Measurements from ENCODE around the gene MBNL2.
A peak's percentile ranks its signal among the peaks of the same experiment; 100 is the strongest.

MBNL2 gene

GRCh38 chr13:97432232-97432916 lies 210.2 kb downstream of the MBNL2 start:
- DNase-seq: no peak

DNA sequence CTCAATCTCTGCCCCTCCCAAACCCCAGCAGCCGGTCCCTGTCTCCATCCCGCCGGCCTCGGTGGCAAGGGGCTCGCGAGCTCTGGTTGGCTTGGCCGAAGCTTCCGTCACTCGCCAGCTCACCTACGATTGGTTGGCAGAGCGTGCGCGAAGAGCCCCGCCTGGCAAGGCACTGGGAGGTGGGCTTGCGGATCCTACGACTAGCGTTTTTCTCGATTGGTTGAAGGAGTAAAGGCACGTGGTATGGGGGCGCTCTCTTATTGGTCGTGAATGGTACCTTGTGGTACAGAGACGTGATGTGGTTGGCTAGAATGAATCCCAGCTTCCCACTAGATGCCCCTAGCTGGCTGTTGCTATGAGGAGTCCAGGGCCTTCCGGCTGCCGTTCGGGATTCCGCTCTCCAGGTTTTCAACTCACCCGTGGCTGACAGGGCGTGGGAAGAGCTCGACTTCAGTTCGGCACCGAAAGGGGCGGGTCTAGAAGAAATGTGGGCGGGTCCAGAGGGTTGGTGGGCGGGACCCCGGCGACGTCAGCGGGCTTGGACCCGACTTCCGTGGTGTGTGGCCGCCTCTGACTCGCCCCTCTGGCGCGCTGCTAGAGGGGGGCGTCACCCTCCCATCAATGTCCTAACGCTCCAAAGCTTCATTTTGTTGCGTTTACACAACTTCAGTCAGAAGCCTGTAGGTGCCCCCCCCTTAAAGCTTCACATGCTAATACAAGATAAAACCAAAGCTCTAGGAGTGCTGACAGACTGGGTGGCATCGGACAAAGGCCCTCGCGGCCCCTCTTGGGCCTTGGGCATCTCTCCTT lies 211.0 kb downstream of the MBNL2 start:
- peak; percentile 93 to 97 (median 94) for DNase-seq

DNA sequence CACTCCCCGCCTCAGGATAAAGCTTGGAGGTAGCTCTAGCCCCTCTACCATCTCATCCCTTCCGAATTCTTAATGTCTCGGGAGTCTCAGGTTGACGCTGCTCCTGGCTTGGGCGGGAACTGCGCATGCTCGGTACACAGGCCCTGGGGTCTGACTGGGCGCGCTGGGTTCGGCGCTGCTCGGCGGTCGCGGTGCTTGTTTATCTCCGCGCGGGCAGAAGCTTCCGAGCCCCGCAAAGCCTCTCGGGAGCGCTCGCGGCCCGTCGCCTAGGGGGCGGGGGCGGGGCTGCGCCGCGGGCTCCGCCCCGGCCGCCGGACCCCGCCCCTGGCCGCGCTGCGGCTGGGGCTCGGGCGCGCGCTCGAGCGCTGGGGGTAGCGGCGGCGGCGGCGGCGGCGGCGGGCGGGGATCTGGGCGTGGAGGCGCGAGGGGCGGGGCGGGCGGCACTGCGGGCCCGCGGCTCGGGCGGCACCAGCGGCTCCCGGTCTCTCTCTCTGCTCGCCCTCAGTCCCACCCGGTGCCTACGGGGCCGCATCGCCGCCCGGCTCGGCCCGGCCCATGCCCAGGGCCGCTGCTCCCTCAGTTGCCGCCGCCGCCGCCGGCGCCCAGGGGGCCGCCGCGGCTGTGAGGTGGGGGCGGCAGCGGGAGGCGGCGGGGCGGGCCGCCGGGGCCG lies 211.7 kb downstream of the MBNL2 start, which contains the start of gene RAP2A:
TSS of gene RAP2A (plus strand) at position 443 of the 670 bp plus-strand sequence. CDS start 302 bp downstream, outside the sequence.
- DNase-seq: peak; percentile 75 to 84 (median 82)

DNA sequence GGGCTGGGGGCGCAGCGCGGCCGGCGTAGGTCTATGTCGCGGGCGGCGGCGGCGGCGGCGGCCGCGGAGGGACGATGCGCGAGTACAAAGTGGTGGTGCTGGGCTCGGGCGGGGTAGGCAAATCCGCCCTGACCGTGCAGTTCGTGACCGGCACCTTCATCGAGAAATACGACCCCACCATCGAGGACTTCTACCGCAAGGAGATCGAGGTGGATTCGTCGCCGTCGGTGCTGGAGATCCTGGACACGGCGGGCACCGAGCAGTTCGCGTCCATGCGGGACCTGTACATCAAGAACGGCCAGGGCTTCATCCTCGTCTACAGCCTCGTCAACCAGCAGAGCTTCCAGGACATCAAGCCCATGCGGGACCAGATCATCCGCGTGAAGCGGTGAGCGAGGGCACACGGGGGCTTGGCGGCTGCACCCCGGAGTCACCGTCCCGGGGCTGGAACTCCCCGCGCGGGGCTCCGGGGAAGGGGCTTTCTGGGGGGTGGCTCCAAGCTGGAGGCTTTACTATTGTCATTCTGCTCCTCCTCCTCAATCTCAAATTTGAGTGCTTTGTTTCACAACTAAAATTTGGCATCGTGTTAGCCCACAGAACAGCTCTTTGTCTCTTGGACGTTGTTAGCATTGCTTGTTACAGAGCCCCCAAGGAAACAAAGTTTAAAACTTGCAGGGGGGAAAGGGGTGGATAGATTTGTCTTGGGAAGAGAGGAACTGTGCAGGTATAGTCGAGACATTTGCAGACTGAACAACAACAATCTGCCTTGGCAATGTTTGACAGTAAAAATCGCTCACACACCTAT lies 212.5 kb downstream of the MBNL2 start:
- peak in 3 of 4 experiments; percentile 9 to 35 (median 26) for DNase-seq

GRCh38 chr13:97435323-97435722 lies 213.2 kb downstream of the MBNL2 start:
- no peak for DNase-seq

DNA sequence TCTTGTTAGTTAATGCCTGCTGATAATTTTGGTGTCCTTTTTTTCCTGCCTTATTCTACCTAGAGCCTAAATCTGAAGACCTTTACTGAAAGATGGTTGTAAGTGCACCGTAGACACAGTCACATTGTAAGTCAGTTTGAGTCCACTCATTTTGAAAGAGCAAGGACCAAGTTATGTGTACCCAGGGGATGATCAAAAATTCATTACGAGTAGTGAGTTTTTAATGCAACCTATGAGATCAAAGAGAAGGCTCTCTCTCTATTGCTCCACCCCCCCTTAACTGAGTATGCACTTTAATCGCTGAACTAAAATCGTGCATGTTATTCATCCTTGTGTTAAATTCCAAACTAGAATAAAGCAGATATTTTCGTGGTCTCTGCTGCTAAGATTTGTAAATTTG lies 213.7 kb downstream of the MBNL2 start:
- DNase-seq: no peak

- DNase-seq: no peak
These were observed 214.7 kb downstream of the MBNL2 start for GRCh38 chr13:97436845-97437244.

DNA sequence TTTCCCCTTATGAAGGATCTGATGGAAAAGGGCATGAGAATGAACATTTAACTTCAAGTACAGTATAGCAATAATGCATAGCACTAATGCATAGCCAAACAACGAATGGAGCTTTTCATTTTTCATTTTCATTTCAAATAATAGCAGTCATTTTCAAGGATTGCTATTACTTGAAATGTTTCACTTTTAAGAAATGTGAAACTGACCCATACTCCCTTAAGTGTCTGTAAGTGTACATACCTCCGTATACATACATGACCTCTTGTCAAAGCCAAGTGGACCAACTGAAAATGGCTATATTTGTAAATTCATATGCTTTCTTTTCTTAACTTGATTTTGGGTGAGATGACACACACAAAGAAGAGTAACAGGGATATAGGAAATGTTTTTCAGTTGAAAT lies 215.6 kb downstream of the MBNL2 start:
- DNase-seq: no peak

GRCh38 chr13:97438856-97439595 lies 216.9 kb downstream of the MBNL2 start:
- DNase-seq: no peak

- no peak for DNase-seq
These were observed 218.6 kb downstream of the MBNL2 start for GRCh38 chr13:97440598-97441170.

DNA sequence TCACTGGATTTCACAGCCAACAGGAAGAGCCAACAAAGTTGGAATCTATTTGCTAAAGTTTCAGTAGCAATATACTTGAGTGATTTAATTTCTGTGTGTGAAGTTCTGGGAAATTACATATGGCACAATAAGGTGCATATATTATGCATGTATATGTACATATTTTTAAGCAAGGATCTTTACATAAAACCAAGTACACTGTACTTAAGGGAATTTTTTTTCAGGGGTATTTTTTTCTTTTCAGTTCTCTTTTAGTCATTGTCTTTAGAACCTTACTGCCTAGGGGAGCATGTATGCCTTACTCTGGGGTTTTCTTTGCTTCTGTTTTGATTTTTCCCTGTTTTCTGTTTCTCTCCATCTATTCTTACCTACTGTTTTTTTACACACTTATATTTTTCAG lies 219.2 kb downstream of the MBNL2 start:
- no peak for DNase-seq

Measured in activated CD4-positive, CD25-positive, alpha-beta regulatory T cell (primary cell).